GM19238 (cell line): ENCODE measurements around the gene ANTKMT.

Source experiments
- DNase-seq: peaks from one replicate; pipeline ENCODE4 v3.0.0; 2011; ENCODE audit warnings: low spot score; ENCODE audit not compliant: insufficient read length

The ANTKMT gene

DNA sequence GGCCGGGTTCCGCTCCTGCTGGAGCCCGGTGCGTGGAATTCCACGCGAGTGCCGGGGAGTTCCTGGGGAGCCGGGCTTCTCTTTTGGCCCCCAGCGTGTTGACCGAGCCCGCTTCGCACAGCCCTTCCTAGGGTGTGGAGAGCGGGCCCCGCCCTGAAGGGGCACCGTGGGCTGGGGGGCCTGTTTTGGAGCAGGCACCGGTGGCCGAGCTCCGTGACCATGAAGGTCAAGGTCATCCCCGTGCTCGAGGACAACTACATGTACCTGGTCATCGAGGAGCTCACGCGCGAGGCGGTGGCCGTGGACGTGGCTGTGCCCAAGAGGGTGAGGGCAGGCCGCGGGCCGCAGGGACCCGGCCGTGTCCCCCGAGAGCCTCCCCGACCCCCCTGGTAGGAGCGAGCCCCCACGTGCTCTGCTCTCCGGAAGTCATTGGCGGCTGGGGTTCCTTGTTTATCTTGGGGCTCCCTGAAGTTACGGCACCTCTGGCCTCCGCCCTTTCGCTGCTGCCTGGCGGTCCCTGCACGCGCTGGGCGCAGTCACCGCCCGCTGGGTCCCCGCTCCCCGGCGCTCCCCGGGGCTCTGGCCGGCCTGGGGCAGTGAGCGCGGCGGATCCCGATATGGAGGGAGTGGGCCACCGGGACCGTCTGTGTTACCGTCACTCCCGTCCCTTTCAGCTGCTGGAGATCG lies 6.5 kb downstream of the ANTKMT start:
- DNase-seq, result peak; percentile 54

- peak; percentile 88 for DNase-seq
These were observed 7.4 kb downstream of the ANTKMT start for GRCh38 chr16:728131-728889.

GRCh38 chr16:728890-729744 lies 8.2 kb downstream of the ANTKMT start:
- no peak for DNase-seq

- DNase-seq, result no peak
These were observed 9.1 kb downstream of the ANTKMT start for GRCh38 chr16:729768-730665.

DNA sequence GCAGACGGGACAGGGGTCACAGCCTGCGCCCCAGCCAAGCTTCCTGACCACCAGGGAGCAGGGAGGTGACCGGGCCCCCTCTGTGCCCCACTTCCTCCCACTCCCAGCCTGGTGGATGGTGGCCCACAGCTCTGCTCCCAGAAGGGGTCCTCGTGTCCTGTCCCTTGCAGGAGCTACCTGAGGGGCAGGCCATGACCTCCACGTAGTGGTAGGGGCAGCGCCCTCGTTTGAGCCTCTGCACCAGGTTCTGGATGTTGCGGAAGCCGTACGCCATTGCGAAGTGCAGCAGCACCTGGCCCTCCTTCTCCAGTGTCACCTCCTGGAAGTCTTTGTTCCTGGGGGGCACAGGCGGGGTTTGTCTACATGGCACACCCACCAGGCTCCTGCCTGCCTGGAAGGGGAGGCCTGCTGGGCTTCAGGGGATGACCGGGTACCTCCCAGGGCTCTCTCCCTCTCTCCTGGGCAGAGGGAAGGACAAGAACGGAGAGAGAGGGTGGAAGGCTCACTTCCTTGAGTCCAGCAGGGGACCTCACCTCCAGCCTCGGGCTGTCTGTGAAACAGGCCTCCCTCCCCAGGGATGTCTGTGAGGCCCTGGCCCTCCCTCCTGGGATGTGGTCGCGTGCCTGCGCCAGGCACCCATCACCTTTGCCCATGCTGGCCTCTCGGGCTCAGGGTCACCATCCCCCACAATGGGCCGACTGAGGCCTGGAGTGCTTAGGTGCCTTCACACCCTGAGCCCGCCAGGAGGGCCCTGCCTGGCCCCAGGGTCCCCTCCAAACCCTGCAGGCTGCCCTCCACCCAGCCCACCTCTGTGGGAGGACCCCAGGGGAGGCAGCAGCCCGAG lies 9.9 kb downstream of the ANTKMT start:
- DNase-seq, result no peak

DNA sequence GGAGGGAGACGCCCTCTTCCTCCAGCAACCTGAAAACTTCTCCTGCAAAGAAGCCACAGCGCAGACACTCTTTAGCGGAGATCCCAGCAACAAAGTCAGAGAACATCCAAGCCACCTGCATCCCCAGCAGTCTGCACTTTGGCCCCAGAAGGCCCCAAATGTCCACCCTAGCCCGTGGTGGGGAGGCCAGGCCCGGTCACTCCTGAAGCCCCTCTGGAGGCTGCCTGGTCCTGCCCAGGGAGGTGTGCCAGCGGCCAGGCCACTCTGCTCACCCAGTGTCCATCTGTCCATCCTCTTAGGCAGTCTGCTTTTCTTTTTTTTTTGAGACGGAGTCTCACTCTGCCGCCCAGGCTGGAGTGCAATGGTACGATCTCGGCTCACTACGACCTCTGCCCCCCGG lies 11.4 kb downstream of the ANTKMT start:
- no peak for DNase-seq

GRCh38 chr16:732936-733335 lies 12.0 kb downstream of the ANTKMT start:
- peak; percentile 0 for DNase-seq

DNA sequence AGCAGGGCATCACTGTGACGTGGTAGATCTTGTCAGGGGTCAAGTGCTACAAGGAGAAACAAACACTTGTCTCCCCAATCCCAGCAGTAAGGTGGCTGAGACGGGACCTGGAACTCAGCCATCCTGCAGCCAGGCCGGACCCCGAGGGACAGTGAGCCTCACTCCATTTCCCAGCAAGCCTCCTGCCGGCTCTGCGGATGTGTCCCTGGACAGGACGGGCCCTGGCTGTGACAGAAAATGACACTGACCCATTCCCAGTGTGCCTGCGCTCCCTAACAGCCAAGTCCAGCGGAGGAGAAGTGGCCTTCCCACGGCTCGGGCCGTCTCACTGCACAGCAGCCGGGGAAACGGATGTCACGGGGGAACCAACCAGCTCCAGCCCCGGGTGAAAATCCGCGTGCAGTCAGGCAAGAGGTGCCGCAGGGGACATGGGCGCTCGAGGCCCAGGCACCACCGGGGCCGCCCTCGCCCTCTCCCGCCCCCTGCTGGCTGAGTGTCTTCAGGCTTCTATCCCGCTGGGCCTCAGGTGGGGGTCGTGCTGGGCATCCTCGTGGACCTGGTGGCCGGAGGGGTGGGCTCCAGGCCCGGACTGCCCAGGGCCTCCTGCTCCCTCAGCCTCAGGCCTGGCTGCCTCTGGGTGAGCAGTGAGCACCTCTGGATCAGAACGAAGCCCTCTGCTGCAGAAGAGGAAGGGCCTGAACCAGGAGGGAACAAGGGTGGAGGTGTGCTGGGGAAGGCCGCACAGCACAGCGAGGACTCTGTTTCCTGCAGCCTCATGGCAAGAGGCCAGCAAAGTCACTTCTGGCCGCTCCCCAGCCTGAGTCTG lies 12.6 kb downstream of the ANTKMT start:
- DNase-seq, result no peak

DNA sequence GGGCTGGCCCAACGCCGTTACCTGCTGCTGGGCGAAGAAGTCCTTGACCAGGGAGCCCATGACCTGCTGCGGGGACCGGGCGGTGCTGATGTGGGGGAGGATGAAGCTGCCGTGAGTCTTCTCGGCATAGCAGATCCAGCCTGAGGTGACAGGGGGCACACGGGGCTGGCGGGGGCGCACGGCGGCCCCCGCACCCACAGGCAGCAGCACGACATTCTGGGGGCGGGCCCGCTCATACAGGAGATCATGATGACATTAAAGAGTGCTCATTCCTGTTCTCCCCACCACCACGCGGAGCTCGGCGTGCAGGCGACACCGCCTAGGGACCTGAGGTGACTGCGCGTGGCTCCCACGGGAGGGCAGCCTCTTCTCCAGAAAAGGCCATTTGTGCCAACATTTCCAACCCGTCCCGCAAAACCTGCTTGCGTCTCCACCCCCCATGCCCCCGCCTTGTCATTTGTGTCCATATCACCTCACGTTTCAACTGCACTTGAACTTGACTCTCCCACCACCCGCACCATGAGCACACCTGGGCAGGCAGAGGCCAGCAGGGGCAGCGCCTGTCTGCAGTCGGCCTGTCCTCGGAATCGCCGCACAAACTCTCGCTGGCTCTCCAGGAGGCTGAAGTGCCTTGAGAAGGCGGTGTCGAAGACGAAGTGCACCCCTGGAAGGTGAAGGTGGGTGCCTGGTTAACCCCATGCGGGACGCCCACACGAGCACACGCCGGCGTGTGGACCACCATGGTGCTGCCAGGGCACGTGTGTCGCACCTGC lies 13.4 kb downstream of the ANTKMT start:
- DNase-seq, result no peak

DNA sequence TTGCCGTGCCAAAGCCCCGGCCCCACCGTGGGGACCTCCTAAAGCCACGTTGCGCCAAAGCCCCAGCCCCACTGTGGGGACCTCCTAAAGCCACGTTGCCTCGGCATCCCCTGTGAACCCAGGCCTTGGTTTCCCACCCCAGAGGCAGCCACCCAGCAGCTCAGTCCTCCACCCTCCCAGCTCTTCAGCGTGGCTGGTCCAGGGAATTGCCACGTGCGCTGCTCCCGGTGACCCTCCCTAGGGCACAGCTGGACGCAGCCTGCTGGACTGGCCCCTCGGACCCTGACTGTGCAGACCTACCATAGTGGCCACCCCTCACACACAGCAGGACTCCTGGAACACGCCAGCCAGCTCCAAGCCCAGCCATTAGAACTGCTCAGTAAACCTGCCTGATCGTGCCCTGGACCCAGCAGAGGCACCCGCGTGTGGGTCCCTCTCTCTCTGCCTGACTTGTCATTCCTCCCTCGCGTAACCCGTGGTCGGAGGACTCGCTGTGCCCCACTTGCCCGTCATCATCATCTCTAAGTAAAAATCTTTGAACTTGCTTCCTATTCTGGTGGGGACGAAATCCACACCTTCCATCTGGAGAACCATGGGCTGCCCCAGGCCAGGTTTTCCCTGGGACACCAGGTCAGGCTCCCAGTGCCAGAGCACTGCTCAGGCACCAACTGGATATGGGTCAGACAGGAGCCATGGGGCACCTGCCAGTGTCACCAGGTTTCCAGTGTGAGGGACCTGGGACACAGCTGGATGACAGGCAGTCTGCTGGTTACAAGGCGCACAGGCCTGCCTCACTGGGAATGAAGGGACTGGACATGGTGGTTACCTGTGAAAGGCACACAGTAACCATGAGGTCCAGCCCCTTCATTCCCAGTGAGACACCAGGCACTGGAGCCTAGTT lies 14.3 kb downstream of the ANTKMT start:
- DNase-seq, result no peak

DNA sequence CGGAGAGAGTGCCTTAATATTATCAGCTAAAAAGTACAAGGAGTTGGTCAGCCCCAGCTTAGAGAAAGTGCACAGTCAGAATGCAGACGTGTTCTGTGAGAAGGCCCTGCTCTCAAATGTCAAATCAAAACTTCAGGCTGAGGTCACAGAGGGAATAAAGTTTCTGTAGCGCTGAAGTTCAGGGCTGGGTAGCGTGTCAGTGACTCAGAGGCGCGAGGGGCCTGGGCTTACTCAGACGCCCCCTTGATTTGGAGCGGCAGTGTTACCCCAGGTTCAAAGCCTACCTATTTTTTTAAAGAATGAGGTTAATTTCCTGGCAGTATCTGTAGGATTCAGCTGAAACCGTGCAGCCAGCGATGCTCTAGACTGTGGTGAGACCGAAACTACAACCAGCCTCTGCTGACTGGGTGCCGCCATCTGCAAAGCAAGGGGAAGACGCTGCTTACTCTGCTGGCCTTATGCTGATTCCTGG lies 15.1 kb downstream of the ANTKMT start:
- no peak for DNase-seq

DNA sequence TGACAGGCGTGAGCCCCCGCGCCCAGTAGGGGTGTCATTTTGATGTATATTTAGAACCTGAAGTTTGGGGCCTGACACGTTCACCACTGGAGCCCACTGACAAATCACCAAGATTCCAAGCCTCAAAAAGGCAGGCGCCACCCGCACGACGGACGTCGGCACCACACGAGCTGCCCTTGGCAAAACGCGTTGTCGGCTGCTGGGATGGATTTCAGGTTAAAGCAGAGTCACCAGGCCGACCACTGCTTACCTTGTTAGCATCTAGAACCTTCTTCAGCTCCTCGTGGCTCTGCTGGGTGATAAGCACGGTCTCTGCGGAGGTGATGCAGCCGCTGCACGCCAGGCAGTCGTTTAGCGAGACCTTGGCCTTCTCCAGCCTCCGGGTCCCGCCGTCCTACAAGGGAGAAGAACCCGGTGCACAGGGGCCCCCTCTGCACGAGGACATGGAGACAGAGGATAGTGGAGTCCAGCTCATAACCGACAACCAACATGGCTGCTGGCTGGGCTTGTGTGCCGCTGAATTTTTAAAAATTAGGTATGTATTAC lies 16.1 kb downstream of the ANTKMT start:
- DNase-seq, result no peak

DNA sequence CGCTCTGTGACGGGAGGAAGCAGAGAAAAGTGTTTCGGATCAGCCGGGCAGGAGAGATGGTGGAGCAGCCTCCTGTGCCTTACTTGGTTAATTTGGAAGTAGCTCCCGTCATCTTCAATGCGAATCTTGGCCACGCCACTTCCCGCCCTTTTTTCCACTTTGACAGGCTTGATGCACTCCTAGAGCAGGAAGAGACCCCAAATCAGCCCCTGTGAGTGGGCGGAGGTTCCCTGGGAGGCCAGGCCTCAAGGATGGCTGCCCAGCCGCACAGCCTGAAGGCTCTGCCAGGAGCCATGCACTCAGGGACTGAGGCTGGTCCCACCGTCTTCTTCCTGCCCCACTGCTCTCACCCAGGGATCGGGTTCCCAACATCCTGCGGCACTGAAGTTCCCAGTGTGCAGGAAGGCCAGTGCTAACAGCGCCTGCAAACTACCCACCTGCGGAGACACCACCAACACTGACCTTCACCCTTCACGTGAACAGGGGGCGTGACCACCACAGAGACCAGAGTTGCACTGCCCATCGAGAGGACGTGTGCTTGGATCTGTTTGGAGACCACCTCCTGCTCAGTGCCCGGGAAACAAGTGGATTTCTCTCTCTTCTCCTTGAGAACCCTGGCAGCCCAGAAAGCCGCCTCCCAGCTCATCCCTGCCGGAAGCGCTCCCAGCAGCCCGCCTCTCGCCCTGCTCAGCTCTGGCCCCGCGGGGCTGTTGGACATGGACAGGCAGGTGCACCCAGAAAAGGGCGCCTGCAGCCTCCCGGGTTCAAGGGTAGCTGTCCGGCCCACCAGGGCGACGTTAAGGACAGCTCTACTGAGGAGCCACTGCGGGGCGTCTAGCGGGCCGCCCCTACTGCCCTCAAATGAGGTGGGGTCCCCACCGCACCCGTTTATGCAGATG lies 18.9 kb downstream of the ANTKMT start:
- DNase-seq, result no peak

DNA sequence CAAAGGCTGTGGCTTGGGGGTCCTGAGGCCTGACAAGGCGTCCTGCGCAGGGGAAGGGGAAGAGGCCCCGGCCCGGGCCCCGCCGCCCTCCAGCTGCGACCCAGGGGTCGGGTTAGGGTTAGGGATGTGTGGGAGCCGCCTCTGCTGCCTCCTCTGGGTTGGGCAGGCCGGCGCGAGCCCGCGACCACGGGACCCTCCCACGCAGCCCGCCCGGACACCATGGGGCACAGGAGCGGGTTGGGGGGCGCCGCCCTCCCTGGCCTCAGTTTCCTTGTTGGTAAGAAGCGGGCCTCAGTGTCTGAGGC lies 19.5 kb downstream of the ANTKMT start:
- DNase-seq, result no peak

DNA sequence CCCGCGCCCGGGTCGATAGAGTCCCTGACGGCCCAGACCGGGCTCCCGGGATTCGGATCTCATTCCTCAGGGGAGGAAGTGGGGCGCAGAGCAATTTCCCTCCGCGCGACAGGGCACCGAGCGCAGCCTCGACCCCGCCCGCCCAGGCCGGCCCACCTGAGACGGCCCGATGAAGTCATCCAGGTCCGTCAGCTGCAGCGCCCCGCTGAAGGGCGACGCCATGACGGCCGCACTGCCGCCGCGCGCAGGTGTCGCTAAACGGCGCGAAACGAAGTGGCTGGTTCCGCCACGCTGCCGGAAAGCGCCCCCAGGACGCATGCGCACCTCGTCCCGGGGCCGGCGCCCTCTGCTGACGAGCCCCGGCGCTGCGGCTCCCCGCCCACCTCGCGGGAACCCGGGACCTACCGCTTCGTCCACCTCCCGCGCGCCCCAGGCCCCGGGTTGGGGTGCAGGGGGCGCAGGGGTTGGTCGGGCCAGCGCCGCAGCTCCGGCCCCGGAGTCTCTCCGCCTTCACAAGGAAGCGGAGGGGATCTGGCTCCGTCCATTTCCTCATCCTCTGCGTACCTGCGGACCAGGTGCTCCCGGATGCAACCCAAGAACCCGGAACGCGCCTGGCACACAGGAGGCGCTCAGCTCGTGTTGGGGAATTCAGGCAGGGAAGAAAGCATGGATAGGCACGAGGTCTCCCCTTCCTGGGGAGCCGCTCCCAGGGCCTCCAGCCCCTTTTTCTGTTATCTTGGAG lies 20.0 kb downstream of the ANTKMT start, which contains the start of gene CIAO3:
Gene CIAO3 (minus strand): TSS at position 234 of the 742 bp plus-strand sequence. CDS start 12 bp downstream, at position 222.
- peak; percentile 97 for DNase-seq
